ENCODE data around the gene SNRPA1.

The SNRPA1 gene

GRCh38 chr15:101264911-101265641 lies 30.0 kb downstream of the SNRPA1 start:
- Mint-ChIP-seq H3K27me3 (peaks cover under 1% of the 10 kb centered on the region), H3K36me3 (no peaks in the 10 kb centered on the region), H3K4me3 (no peak overlapping the region), H3K4me1 (ENCODE audit: low read depth) (no peaks in the 10 kb centered on the region), H3K27ac (no peak overlapping the region), H3K9me3 (ENCODE audit: low read depth) (no peaks in the 10 kb centered on the region)

- Mint-ChIP-seq H3K27me3 (peaks cover 3% of the 10 kb centered on the region), H3K4me3 (no peak overlapping the region), H3K4me1 (ENCODE audit: low read depth) (no peaks in the 10 kb centered on the region), H3K27ac (no peak overlapping the region), H3K36me3 (no peaks in the 10 kb centered on the region), H3K9me3 (ENCODE audit: low read depth) (no peaks in the 10 kb centered on the region)
These were observed 31.0 kb downstream of the SNRPA1 start for GRCh38 chr15:101264011-101264410.

- Mint-ChIP-seq H3K27ac (no peak overlapping the region), H3K36me3 (no peaks in the 10 kb centered on the region), H3K27me3 (peaks cover 3% of the 10 kb centered on the region), H3K9me3 (ENCODE audit: low read depth) (no peaks in the 10 kb centered on the region), H3K4me1 (ENCODE audit: low read depth) (peaks cover 4% of the 10 kb centered on the region), H3K4me3 (no peak overlapping the region)
These were observed 32.5 kb downstream of the SNRPA1 start for GRCh38 chr15:101262551-101262950.

- Mint-ChIP-seq H3K4me1 (ENCODE audit: low read depth) (peaks cover 18% of the 10 kb centered on the region), H3K27me3 (peaks cover 3% of the 10 kb centered on the region), H3K9me3 (ENCODE audit: low read depth) (no peaks in the 10 kb centered on the region), H3K4me3 (no peak overlapping the region), H3K27ac (no peak overlapping the region), H3K36me3 (no peaks in the 10 kb centered on the region)
These were observed 36.6 kb downstream of the SNRPA1 start for GRCh38 chr15:101258238-101259144.

- Mint-ChIP-seq H3K4me3 (no peak overlapping the region), H3K36me3 (no peaks in the 10 kb centered on the region), H3K4me1 (ENCODE audit: low read depth) (peaks cover 30% of the 10 kb centered on the region), H3K27me3 (peaks cover 3% of the 10 kb centered on the region), H3K9me3 (ENCODE audit: low read depth) (no peaks in the 10 kb centered on the region), H3K27ac (no peak overlapping the region)
These were observed 38.3 kb downstream of the SNRPA1 start for GRCh38 chr15:101256757-101257156.

GRCh38 chr15:101255615-101256241 lies 39.3 kb downstream of the SNRPA1 start:
- Mint-ChIP-seq H3K27me3 (peaks cover 3% of the 10 kb centered on the region), H3K9me3 (ENCODE audit: low read depth) (no peaks in the 10 kb centered on the region), H3K4me1 (ENCODE audit: low read depth) (peaks cover 30% of the 10 kb centered on the region), H3K4me3 (no peak overlapping the region), H3K36me3 (no peaks in the 10 kb centered on the region), H3K27ac (peak overlapping the region; percentile 46)

GRCh38 chr15:101255051-101255395 lies 40.0 kb downstream of the SNRPA1 start:
- Mint-ChIP-seq H3K9me3 (ENCODE audit: low read depth) (no peaks in the 10 kb centered on the region), H3K4me3 (peak overlapping the region; percentile 13), H3K27me3 (peaks cover 2% of the 10 kb centered on the region), H3K36me3 (peaks cover 3% of the 10 kb centered on the region), H3K4me1 (ENCODE audit: low read depth) (peaks cover 34% of the 10 kb centered on the region), H3K27ac (peak overlapping the region; percentile 46)

GRCh38 chr15:101254157-101255050 lies 40.6 kb downstream of the SNRPA1 start:
- Mint-ChIP-seq H3K27me3 (no peaks in the 10 kb centered on the region), H3K36me3 (peaks cover 6% of the 10 kb centered on the region), H3K4me1 (ENCODE audit: low read depth) (peaks cover 39% of the 10 kb centered on the region), H3K27ac (peak overlapping the region; percentile 46), H3K9me3 (ENCODE audit: low read depth) (no peaks in the 10 kb centered on the region), H3K4me3 (peak overlapping the region; percentile 13)

GRCh38 chr15:101252836-101253235 lies 42.2 kb downstream of the SNRPA1 start:
- no peaks in the 10 kb centered on the region for H3K9me3 Mint-ChIP-seq (ENCODE audit: low read depth)
- H3K36me3 Mint-ChIP-seq = peaks cover 9% of the 10 kb centered on the region
- peaks cover 46% of the 10 kb centered on the region for H3K4me1 Mint-ChIP-seq (ENCODE audit: low read depth)
- peak overlapping the region; percentile 93 for H3K4me3 Mint-ChIP-seq
- no peaks in the 10 kb centered on the region for H3K27me3 Mint-ChIP-seq
- H3K27ac Mint-ChIP-seq = peak overlapping the region; percentile 96

- Mint-ChIP-seq H3K9me3 (ENCODE audit: low read depth) (no peaks in the 10 kb centered on the region), H3K4me1 (ENCODE audit: low read depth) (peaks cover 53% of the 10 kb centered on the region), H3K27ac (peak within 1 kb of the TSS; percentile 96), H3K27me3 (no peaks in the 10 kb centered on the region), H3K36me3 (peaks cover 9% of the 10 kb centered on the region), H3K4me3 (peak within 1 kb of the TSS; percentile 93)
These were observed 42.9 kb downstream of the SNRPA1 start, which contains the start of gene CHSY1 for GRCh38 chr15:101251830-101252820. Gene CHSY1 (minus strand): TSS chr15:101252048. CDS start chr15:101251456, 592 bp downstream.

GRCh38 chr15:101250873-101251829 lies 43.9 kb downstream of the SNRPA1 start:
- Mint-ChIP-seq H3K4me3 (peak overlapping the region; percentile 90), H3K4me1 (ENCODE audit: low read depth) (peaks cover 63% of the 10 kb centered on the region), H3K9me3 (ENCODE audit: low read depth) (no peaks in the 10 kb centered on the region), H3K27ac (peak overlapping the region; percentile 96), H3K36me3 (peaks cover 16% of the 10 kb centered on the region), H3K27me3 (no peaks in the 10 kb centered on the region)

- no peaks in the 10 kb centered on the region for H3K9me3 Mint-ChIP-seq (ENCODE audit: low read depth)
- peak overlapping the region; percentile 96 for H3K27ac Mint-ChIP-seq
- peaks cover 66% of the 10 kb centered on the region for H3K4me1 Mint-ChIP-seq (ENCODE audit: low read depth)
- H3K36me3 Mint-ChIP-seq = peaks cover 17% of the 10 kb centered on the region
- peak overlapping the region; percentile 90 for H3K4me3 Mint-ChIP-seq
- no peaks in the 10 kb centered on the region for H3K27me3 Mint-ChIP-seq
These were observed 44.7 kb downstream of the SNRPA1 start for GRCh38 chr15:101250341-101250831.

Data from activated naive CD8-positive, alpha-beta T cell (primary cell).